ENCODE measurements around the gene SSBP2.
"Not testable (repeated sequence)": the region's sequence is repeated elsewhere in the genome, so short reads cannot be mapped to it uniquely, and the experiment has no call there.

Gene SSBP2

DNA sequence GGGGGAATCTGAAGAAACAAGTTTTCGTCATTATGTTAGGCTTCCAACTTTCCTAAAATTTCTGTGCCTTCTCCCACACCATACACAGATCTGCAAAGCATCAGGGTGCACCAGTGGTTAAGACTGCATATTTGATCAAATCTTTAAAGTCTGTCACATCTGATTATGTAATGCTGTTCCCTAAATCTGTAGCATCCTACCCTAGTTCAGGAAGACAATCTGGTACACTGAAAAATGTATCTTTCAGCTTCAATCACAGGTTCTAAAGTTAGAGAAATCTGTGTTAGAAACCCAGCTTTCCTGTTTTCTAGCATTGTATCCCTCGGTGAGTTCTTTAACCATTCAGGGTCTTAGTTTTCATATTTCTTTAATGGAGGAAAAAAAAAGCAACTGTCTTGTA is 3.9 kb downstream of the SSBP2 start:
- FAIRE-seq = no peak

DNA sequence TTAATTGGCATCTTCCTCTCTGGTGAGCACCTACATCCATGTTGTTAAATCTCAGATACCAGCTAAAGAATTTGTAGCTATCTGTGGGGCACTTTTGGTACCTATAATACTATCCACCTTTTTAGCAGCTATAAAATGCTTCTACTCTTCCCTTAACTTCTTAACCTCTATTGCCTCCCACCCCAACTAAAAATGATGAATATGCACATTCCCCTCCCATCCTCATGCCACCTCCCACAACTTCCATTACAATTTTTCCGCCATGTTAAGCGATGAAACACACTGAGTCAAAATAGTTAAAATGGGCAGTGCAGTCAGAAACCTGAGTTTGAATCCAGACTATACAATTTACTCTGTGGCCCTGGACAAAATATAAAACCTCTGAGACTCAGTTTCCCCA is 10.1 kb downstream of the SSBP2 start:
- DNase-seq (ENCODE audit: insufficient read length, low spot score) = no peak
- FAIRE-seq = no peak

More for the DNA sequence above, 3.9 kb downstream of the SSBP2 start:
- DNase-seq (ENCODE audit: insufficient read length, low spot score) = no peak

DNA sequence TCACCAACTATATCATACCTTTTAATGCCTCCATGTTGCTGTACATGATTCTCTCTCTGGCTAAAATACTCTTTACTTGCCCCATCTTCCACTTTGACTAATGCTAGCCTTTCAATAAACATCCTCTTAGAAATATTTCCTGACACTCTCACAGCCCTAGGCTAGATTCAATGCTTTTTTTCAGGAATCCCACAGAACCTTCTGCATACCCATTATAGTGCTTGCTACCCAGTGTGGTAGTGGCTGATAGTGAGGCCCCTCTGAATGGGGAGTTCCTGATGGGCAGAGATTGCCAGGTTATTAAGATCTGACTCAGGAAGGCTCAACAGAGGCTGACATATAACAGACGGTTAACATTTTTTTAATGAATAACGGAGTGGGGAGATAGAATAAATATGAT is 11.6 kb downstream of the SSBP2 start:
- FAIRE-seq (no peak), DNase-seq (ENCODE audit: insufficient read length, low spot score) (no peak)

DNA sequence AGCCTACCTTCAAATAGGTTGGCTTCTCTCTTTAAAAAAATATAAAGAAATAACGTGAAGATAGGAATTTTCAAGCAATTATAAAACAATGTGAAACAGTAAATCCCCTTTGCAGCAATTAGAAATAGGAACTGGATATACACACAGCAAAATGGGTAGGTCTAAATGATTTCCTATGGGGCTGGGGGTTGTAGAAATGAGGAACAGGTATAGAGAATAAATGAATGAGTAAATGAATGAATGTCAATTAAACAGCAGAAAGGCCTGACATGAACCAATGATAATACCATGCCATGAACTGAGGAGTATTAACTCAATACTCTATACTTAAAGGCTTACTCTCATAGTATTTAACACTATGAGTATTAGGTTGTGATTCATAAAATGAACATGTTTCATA is 21.6 kb downstream of the SSBP2 start:
- no peak for FAIRE-seq
- DNase-seq (ENCODE audit: insufficient read length, low spot score) = no peak

DNA sequence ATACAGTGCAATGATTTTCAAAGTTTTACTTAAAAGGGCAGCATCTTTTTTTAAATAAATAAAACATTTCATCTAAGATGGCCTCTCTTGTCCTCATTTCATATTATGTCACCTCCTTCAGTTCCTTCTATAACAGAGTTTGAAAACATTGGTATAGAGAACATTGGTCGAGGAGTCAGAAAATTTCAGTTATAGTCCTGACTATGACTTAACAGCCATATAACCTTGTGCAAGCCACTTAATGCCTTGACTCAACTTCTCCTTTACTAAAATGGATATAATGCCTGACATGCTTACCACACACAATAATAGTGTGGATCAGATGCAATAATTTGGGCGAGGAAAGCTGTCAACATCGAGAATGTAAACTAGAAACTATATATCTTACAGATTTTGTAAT is 22.6 kb downstream of the SSBP2 start:
- no peak for FAIRE-seq

DNA sequence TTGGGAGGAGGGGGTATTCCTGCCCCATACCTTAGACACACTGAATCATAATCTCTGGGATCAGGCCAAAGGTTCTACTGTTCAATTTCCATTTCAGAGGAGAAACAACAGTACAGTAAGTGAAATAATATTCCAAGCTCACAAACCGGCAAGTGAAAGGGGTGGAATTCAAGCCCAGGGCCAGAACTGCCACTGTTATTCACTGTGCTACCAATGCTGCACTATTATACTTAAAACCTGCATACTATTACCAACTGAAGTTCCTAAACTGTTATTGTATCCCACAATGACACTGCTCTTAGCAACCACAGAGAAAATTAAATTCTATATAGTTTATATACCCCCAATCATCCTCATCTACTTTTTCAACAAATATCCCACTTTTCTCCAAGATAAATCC is 24.6 kb downstream of the SSBP2 start:
- DNase-seq (ENCODE audit: insufficient read length, low spot score) = no peak
- FAIRE-seq = no peak

More for the DNA sequence above, 22.6 kb downstream of the SSBP2 start:
- no peak for DNase-seq (ENCODE audit: insufficient read length, low spot score)

DNA sequence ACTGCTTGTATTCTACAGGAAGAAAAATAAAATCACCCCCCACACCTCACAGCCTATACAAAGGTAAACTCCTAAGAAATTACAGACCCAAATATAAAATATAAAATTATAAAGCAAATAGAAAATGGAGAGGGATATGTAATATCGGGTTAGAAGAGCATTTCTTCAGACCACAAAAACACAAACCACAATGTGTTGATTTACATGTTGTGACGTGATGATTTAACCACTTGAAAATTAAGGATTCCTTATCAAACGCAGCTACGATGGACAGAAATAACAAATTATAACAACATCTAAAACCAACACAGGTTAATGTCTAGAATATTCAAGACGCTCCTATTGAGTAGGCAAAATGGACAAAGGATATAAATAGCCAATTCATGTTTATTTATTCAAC is 26.3 kb downstream of the SSBP2 start:
- DNase-seq (ENCODE audit: insufficient read length, low spot score) = no peak
- FAIRE-seq = peak; percentile 48

DNA sequence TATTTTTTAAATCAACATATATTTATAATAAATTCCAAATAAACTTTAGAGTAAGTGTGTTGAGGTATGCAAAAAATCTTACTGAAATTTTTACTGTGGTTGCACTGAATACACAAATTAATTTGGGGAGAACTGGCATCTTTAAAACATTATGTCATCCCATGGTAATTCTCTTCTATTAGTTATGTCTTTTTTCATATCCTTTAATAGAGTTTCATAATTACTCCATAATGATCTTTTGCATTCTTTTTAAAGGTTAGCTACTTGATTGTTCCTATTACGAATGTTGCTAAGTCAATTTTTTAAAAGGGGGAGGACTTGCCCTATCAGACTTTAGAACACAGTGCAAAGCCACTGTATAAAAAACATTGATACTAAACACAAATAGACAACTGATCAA is 26.8 kb downstream of the SSBP2 start:
- no peak for FAIRE-seq
- no peak for DNase-seq (ENCODE audit: insufficient read length, low spot score)

DNA sequence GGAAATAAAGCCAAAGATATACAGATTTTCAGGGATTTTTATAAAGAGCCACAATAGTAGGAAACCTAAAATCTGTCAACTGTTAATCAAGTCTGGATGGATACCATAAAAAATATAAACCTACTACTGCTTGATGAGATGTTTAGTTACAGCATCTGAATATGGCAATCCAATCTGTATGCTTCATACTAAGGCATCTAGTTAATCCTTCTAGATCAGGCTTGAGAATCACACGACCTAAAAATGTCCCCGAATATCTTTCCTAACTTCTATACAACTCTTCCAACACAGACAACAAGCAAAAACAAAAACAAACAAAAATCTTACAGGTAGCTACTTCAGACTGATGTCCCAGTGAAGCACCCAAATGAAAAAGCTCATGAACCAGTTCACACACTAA is 29.8 kb downstream of the SSBP2 start:
- no peak for DNase-seq (ENCODE audit: insufficient read length, low spot score)
- no peak for FAIRE-seq

DNA sequence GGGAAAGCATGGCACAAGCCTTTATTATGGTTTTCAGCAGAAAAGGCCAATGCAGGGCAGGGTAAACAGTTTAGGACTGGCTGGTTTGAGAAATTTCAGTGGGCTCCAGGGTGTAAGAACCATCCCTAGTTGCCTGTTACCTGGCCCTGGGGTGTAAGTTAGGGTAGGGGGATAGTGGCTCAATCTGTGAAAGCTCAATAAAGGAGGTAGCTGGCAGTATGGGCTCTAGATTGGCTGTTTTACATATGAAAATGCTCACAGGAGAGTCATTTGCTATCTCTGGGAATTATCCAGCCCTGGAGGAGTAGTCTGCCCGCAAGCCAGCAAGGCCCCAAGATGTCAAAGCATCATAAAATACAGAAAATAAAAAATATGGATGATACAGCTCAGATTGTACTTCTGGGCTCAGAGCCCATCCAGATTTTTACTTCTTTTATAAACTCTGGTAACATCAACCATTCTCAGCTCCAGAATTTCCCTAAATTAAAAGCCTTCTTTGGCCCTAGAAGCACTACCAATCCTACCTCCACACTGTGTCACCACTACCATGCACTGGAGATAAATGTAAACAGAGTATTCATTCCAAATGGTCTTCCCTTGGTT is 31.1 kb downstream of the SSBP2 start:
- DNase-seq (ENCODE audit: insufficient read length, low spot score) (no peak), FAIRE-seq (no peak)

DNA sequence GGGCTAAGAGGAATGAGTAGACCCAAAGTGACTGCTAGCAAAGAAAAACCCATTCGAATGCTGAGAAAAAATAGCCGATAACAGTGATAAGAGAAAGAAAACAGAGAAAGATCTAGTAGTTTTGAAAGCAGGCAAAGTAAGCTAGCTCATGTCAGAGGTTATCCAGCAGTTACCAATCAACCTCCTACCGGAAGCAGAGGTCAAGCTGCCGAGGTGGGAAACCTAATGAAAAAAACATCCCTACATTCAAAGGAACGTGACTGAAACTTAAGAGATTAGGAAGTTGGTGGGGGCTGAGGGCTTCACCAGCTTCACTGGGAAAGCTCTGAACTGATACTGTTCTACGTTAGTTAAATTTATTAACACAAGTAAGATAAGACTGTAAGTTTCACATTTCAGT is 32.6 kb downstream of the SSBP2 start:
- DNase-seq (ENCODE audit: insufficient read length, low spot score) (no peak), FAIRE-seq (peak; percentile 78)

DNA sequence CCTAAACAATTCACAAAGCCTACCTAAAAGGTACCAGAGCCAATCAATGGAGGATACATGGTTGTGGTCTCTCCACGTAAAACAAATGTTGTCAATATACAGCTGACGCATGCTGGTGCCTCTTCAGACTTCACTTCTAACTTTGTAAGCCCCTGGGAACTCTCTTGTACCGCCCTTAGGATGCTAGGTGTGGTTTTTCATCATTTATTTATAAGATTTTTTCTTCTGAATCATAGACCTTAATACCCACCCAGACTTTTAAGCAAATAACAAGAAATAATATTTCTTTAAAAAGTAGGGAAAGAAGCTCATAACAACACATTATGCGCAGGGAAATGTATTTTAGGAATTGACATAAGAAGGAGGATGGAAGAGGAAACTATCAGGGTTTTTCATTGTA is 33.0 kb downstream of the SSBP2 start:
- FAIRE-seq = no peak
- no peak for DNase-seq (ENCODE audit: insufficient read length, low spot score)

DNA sequence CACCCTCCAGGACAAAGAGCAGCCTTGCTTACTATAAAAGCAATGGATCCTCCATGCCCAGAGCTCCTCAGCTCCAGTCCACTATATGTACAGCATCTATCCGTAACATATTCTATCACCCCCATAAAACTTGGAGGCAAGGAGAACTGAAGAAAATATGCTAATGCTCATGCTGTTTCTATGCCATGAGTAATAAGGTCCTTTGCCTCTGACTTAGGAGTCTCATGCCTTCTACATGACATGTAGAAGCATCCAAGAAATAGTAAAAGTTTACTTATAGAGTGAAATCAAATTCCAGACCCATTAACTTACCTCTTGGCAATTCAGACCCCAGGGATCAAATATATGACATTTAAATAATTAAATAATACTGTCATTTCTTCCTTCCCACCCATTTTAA is 33.7 kb downstream of the SSBP2 start:
- no peak for DNase-seq (ENCODE audit: insufficient read length, low spot score)
- FAIRE-seq = peak; percentile 49

DNA sequence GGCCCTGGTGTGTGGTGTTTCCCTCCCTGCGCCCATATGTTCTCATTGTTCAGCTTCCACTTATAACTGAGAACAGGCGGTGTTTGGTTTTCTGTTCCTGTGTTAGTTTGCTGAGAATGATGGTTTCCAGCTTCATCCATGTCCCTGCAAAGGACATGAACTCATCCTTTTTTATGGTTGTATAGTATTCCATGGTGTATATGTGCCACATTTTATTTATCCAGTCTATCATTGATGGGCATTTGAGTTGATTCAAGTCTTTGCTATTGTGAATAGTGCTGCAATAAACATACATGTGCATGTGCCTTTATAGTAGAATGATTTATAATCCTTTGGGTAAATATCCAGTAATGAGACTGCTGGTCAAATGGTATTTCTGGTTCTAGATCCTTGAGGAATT is 36.8 kb downstream of the SSBP2 start:
- not testable (repeated sequence) for FAIRE-seq

DNA sequence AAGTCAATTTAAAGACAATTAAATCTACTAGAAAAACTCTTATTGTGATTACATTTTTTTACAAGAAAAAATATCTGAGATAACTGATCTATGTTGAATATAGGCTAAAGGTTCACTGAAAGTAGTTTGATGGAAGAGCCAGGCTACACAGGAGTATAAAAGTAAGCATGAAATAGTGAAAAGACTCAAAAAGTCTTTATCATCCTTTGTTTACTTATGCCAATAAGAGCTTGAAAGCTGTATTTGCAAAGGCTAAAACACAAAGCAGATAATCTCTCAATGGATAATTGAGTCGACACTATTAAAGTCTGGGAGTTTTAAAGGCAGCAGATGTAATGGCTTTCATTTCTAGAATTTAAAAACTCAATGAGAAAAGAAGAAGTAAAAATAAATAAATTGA is 42.0 kb downstream of the SSBP2 start:
- DNase-seq (ENCODE audit: insufficient read length, low spot score) (no peak), FAIRE-seq (no peak)

More for the DNA sequence above, 36.8 kb downstream of the SSBP2 start:
- DNase-seq (ENCODE audit: insufficient read length, low spot score) = not testable (repeated sequence)

DNA sequence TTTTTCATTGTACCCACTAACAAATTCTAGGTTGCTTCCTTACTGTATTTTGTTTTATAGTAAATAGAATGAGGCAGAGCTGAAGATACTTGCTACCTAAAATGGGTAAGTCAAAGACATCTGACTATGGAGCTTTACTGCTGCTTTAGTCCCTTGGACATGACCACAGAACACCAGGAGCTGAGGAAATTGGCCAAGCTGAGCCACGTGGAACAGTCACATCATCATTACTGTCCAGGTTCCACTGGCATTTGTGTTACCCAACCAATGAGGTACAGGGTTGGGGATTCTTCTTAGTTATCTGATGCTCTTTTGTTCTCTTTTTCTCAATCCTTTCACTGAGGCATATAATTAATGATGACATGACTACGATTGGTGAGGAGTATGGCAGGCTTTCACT is 47.1 kb downstream of the SSBP2 start:
- DNase-seq (ENCODE audit: insufficient read length, low spot score) (no peak), FAIRE-seq (no peak)

DNA sequence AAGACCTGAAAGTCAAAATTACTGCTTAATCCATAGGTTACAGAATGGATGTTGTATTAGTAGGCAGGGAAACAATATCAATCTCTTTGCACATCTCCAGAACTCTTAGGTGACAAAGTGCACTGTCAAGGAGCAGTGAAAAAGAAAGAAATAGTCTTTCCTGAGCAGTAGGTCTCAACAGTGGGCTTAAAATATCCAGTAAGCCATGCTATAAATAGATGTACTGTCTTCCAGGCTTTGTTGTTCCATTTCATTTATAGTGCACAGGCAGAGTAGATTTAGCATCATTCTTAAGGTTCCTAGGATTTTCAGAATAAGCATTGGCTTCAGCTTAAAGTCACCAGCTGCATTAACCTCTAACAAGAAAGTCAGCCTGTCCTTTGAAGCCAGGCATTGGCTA is 50.7 kb downstream of the SSBP2 start:
- no peak for DNase-seq (ENCODE audit: insufficient read length, low spot score)
- FAIRE-seq = no peak

DNA sequence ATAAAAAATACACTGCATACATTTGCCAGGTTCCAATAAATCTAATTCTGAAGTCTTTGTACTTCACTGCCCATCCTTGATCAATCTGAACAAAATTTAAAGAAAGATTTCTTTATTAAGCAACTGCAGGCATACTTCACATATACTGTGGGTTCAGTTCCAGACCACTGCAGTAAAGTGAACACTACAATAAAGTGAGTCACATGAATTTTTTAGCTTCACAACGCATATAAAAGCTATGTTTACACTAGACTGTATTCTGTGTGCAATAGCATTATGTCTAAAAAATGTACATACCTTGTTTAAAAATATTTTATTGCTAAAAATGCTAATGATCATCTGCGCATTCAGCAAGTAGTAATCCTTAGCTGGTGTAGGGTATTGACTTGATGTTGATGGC is 52.1 kb downstream of the SSBP2 start:
- FAIRE-seq = peak; percentile 48
- DNase-seq (ENCODE audit: insufficient read length, low spot score) = no peak

DNA sequence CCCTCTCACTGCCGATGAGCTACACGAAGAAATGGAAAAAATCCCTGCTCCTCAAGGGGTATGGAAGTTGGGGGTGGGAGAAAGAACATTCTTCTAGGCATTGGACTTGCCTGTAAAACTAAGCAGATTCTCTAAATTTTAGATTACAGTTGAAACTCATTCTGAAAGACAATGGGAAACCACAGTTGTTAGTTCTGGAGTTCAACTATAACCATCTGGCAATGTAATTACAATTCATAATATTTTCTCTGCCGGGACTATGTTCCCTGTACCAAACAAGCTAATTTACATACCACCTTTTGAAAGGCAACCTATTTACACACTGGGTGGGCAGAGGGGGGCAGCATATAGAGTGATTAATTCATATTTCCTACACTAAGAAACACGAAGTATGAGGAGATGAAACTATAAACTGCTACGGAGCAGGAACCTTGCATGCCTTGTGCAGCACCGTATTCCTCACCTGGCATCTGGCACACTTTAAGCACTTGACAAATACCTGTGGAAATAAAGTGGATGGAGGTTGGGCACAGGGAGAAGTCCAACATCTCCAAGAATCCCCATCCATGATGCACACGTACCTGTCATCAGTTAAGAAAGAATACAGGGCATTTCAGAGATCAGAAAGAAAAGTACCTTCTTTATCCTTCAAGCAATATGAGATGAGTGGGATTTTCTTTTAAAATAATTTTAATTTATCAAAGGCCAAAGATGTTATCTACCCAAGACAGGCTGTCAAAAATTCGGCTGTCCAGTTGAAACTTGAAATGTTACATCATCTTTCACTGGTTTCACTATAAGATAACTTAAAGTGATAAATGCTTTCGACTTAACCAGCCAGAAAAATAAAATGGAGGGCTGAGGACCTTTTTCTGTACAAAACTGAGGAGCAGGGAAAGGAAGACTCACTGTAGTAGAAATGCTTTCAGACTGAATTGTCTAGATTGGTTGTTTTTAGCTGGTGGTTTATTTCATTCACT is 54.2 kb downstream of the SSBP2 start:
- FAIRE-seq (peak; percentile 52), DNase-seq (ENCODE audit: insufficient read length, low spot score) (no peak)

DNA sequence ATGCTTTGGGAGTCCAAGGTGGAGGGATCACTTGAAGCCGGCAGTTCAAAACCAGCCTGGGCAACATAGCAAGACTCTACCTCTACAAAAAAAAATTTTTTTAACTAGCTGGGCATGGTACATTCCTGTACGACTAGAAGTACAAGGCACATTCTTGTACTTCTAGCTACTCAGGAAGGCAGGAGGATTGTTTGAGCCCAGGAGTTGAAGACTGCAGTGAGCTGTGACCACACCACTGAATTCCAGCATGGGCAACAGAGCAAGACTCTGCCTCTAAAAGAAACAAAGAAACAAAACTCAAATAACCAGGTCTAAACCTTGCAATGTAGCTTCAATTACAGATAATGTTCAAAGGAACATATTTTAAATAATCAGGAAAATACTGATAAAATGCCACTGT is 56.2 kb downstream of the SSBP2 start:
- FAIRE-seq = no peak
- no peak for DNase-seq (ENCODE audit: insufficient read length, low spot score)

DNA sequence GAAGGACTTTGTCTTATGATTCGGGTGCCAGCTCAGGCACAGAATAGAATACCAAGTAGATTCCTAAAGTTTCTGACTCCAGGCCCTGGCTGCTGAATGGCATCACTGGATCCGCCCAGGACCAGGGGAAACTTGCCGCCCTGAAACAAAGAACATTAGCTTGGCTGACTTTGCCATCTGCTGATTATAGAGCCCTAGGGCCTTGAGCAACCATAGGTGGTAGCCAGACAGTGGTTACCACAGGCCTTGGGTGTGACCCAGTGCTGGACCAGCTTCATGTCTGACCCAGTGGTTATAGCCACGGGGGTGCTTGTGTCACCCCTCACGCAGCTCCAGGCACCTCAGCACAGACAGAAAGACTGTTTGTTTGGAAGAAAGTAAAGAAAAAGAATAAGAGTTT is 62.7 kb downstream of the SSBP2 start:
- DNase-seq (ENCODE audit: insufficient read length, low spot score) (no peak), FAIRE-seq (no peak)

DNA sequence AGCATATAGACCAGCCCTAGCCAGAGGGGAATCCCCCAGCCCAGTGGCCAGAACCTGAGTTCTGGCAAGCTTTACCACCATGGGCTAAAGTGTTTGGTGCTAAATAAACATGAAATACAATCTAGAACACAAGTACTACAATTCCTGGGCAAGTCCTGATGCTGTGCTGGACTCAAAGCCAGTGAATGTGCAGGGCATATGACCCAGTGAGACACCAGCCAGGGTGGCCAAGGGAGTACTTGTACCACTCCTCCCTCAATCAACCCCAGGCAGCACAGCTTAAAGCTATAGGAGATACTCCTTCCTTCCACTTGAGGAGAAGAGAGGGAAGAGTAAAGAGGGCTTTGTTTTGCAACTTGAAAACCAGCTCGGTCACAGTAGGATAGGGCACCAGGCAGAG is 63.6 kb downstream of the SSBP2 start:
- FAIRE-seq (no peak), DNase-seq (ENCODE audit: insufficient read length, low spot score) (no peak)

All from GM19239 (cell line).